RWPE1 (cell line): ENCODE measurements around the gene RNF114.
"Not testable (repeated sequence)": the region's sequence is repeated elsewhere in the genome, so short reads cannot be mapped to it uniquely, and the experiment has no call there.

Experiments
- CTCF ChIA-PET: fragments of 350-600 bp; sonication (Branson Sonifier 250); formaldehyde crosslinking; extraction: SDS; loops from one replicate; lab custom pipeline; 2021; lab: Yijun Ruan, JAX
- POLR2A ChIA-PET: fragments of 400-600 bp; formaldehyde crosslinking; extraction: SDS; loops from one replicate; lab custom pipeline; 2020; ENCODE audit warnings: antibody characterized with exemption; ENCODE audit not compliant: low non-redundant PET; lab: Yijun Ruan, JAX
- DNase-seq: peaks from one replicate; pipeline ENCODE4 v3.0.0; 2012; ENCODE audit warnings: low spot score
- H3K27ac ChIP-seq: fragments of 450-650 bp; 2 replicates; pipeline ENCODE4 v1.5.1; 2017
- TF ChIP-seq, protein P1 (sequence below): fragments of 450-650 bp; conservative IDR thresholded peaks from 2 replicates; pipeline ENCODE4 v1.5.1; 2017; ENCODE audit warnings: low read depth, mild to moderate bottlenecking

Gene RNF114

DNA sequence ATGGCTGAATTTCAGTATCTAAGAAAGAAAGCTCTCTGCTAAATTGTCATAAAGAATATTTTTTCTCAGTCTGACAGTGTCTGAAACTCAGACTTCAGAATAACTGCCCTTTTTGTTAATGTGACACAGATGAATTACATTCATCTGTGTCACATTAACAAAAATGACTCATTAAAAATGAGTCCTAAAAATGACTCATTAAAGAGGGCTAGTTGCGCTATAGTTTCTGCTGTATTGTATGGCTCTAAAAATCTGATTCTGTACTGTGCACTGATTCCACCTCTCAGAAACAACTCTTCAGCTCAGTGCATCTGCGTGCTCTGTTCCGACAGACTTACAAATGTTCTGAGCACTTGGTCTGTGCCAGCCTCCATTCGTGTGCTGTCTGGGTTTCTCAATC lies 15.0 kb downstream of the RNF114 start:
- TF ChIP-seq, protein P1, sequence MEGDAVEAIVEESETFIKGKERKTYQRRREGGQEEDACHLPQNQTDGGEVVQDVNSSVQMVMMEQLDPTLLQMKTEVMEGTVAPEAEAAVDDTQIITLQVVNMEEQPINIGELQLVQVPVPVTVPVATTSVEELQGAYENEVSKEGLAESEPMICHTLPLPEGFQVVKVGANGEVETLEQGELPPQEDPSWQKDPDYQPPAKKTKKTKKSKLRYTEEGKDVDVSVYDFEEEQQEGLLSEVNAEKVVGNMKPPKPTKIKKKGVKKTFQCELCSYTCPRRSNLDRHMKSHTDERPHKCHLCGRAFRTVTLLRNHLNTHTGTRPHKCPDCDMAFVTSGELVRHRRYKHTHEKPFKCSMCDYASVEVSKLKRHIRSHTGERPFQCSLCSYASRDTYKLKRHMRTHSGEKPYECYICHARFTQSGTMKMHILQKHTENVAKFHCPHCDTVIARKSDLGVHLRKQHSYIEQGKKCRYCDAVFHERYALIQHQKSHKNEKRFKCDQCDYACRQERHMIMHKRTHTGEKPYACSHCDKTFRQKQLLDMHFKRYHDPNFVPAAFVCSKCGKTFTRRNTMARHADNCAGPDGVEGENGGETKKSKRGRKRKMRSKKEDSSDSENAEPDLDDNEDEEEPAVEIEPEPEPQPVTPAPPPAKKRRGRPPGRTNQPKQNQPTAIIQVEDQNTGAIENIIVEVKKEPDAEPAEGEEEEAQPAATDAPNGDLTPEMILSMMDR, result no peak
- CTCF ChIA-PET, result interaction anchor here (0.6 to 2.6 kb wide), 4 partner anchors 16 to 607 kb away, joined by 3 to 12 read pairs (median 6); no protein-coding TSS in a partner anchor
- POLR2A ChIA-PET, result interaction anchor here (1.4 kb wide), 1 partner anchor 13 kb away, joined by 7 read pairs; no protein-coding TSS in a partner anchor
- DNase-seq, result no peak
- peak overlapping the region; percentile 34 for H3K27ac ChIP-seq

DNA sequence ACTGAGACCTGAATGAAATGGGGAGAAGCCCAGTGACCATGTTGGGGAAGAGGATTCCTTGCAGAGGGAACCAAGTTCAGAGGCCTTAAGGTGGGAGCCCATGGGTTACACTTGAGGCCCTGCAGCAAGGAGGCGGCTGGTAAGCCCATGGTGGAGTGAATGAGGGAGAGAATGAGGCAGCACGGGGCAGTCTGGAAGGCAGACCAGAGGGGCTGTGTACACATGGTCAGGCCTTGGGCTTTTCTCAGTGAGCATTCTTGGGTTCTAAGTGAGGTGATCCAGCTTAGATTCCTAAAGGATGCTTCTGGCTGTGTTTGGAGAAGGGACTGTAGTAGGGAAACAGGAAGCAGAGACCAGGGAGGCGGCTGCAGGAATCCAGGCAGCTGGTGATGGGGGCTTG lies 19.0 kb downstream of the RNF114 start:
- TF ChIP-seq, protein P1, result no peak
- CTCF ChIA-PET, result interaction anchor here (0.6 to 1.6 kb wide), 2 partner anchors 10 to 311 kb away, joined by 3 read pairs; no protein-coding TSS in a partner anchor
- peak overlapping the region; percentile 0; the same call in 1 of the 2 replicates for H3K27ac ChIP-seq
- DNase-seq, result no peak
- POLR2A ChIA-PET, result no interaction called here

DNA sequence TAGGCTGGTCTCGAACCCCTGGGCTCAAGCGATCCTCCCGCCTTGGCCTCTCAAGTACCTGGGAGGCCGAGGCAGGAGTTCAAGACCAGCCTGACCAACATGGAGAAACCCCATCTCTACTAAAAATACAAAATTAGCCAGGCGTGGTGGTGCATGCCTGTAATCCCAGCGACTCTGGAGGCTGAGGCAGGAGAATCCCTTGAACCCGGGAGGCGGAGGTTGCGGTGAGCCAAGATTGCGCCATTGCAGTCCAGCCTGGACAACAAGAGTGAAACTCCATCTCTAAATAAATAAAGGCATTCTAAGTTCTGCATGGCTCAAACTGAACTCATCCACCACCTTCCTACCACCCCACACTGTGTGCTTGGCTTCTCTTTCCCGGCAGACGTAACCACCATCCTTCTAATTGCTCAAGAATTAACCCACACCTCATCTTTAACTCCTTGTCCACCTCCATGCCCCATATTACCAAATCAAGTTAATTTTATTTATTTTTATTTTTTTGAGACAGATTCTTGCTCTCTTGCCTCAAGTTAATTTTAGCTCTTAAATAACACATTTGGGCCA lies 19.7 kb downstream of the RNF114 start:
- H3K27ac ChIP-seq, DNase-seq, POLR2A ChIA-PET: not testable (repeated sequence)
- CTCF ChIA-PET, result interaction anchor here (0.8 to 1.6 kb wide), 2 partner anchors 10 to 23 kb away, joined by 3 to 4 read pairs; no protein-coding TSS in a partner anchor

DNA sequence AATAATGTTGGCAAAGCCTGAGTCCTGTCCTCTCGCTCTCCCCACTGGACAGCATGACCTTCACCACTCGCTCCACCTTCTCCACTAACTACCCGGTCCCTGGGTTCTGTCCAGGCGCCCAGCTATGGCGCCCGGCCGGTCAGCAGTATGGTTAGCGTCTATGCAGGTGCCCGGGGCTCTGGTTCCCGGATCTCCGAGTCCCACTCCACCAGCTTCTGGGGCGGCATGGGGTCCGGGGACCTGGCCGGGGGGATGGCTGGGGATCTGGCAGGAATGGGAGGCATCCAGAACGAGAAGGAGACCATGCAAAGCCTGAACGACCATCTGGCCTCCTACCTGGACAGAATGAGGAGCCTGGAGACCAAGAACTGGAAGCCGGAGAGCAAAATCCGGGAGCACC lies 20.5 kb downstream of the RNF114 start:
- no peak for DNase-seq
- H3K27ac ChIP-seq, result no peak overlapping the region
- POLR2A ChIA-PET, result no interaction called here
- CTCF ChIA-PET, result interaction anchor here (0.8 to 1.6 kb wide), 2 partner anchors 9 to 22 kb away, joined by 3 to 4 read pairs; no protein-coding TSS in a partner anchor
- TF ChIP-seq, protein P1, result no peak

DNA sequence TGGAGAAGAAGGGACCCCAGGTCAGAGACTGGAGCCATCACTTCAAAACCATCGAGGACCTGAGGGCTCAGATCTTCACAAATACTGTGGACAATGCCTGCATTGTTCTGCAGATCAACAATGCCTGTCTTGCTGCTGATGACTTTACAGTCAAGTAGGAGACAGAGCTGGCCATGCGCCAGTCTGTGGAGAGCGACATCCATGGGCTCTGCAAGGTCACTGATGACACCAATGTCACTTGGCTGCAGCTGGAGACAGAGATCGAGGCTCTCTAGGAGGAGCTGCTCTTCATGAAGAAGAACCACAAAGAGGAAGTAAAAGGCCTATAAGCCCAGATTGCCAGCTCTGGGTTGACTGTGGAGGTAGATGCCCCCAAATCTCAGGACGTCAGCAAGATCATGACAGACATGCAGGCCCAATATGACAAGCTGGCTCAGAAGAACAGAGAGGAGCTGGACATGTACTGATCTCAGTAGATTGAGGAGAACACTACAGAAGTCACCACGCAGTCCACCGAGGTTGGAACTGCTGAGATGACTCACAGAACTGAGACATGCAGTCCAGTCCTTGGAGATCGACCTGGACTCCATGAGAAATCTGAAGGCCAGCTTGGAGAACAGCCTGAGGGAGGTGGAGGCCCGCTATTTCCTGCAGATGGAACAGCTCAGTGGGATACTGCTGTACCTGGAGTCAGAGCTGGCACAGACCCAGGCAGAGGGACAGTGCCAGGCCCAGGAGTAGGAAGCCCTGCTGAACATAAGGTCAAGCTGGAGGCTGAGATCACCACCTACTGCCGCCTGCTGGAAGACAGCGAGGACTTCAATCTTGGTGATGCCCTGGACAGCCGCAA lies 21.1 kb downstream of the RNF114 start:
- ChIA-PET POLR2A (interaction anchor here (0.6 kb wide), 1 partner anchor 194 kb away, joined by 3 read pairs; no protein-coding TSS in a partner anchor), CTCF (interaction anchor here (0.6 to 0.7 kb wide), 2 partner anchors 17 to 272 kb away, joined by 3 read pairs; no protein-coding TSS in a partner anchor)
- not testable (repeated sequence) for DNase-seq, H3K27ac ChIP-seq

DNA sequence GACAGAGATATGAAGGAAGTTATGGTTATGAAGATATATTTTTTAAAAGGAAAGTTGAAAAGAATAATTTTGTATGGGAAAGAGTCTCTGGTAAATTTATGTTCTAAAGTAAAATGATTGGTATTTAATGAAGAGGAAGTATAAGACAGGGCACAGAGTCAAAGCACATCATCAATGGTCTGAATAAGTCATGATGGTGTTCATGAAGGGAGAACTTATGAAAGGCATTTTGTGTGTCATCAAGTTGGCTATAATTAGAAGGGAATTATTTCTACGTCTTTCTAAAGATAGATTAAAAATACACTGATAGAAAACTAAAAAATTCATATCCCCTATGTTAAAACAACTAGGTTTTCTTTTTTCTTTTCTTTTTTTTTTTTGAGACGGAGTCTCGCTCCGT lies 25.2 kb downstream of the RNF114 start:
- no peak for DNase-seq
- TF ChIP-seq, protein P1, result no peak
- ChIA-PET CTCF (interaction anchor here (6.3 kb wide), 1 partner anchor 17 kb away, joined by 47 read pairs; no protein-coding TSS in a partner anchor), POLR2A (no interaction called here)
- no peak overlapping the region for H3K27ac ChIP-seq
